H9 (cell line): ENCODE data around the gene TGFBR1. TPM values are rescaled to one million over a fixed set of nuclear protein-coding genes. Genes with fewer than 3 reads are reported as not detected.

ENCODE experiments used
- DNase-seq: peaks from one replicate; pipeline ENCODE4 v3.0.0-alpha.2; 2017
- H2AFZ ChIP-seq: one replicate; pipeline ENCODE4 v1.6.1; 2013; ENCODE audit warnings: mild to moderate bottlenecking, low read length, control low read depth, moderate library complexity
- H2AK5ac ChIP-seq: 2 replicates; pipeline ENCODE4 v1.6.1; 2013; ENCODE audit warnings: low read length, control low read depth, mixed read lengths; ENCODE audit not compliant: insufficient read length
- H2BK120ac ChIP-seq: one replicate; pipeline ENCODE4 v1.6.1; 2013; ENCODE audit warnings: low read depth, mild to moderate bottlenecking, low read length, control low read depth, inconsistent platforms; ENCODE audit not compliant: poor library complexity, severe bottlenecking
- H2BK12ac ChIP-seq: 2 replicates; pipeline ENCODE4 v1.6.1; 2013; ENCODE audit warnings: low read length, control low read depth, mixed read lengths, low read depth; ENCODE audit not compliant: insufficient read length
- H2BK15ac ChIP-seq: 2 replicates; pipeline ENCODE4 v1.6.1; 2013; ENCODE audit warnings: low read depth, low read length, control low read depth
- H2BK20ac ChIP-seq: one replicate; pipeline ENCODE4 v1.6.1; 2013; ENCODE audit warnings: low read depth, mild to moderate bottlenecking, low read length, control low read depth, inconsistent platforms; ENCODE audit not compliant: poor library complexity, severe bottlenecking
- H2BK5ac ChIP-seq: 2 replicates; pipeline ENCODE4 v1.6.1; 2013; ENCODE audit warnings: low read length, control low read depth, mixed read lengths; ENCODE audit not compliant: insufficient read length
- H3K14ac ChIP-seq: 2 replicates; pipeline ENCODE4 v1.6.1; 2013; ENCODE audit warnings: low read length, control low read depth; ENCODE audit not compliant: insufficient read depth
- H3K18ac ChIP-seq: 2 replicates; pipeline ENCODE4 v1.6.1; 2013; ENCODE audit warnings: low read depth, mild to moderate bottlenecking, mixed read lengths, low read length, control low read depth; ENCODE audit not compliant: insufficient read length
- H3K23ac ChIP-seq: 2 replicates; pipeline ENCODE4 v1.6.1; 2013; ENCODE audit warnings: low read length, control low read depth, mixed read lengths, low read depth; ENCODE audit not compliant: insufficient read length
- H3K23me2 ChIP-seq: 2 replicates; pipeline ENCODE4 v1.6.1; 2013; ENCODE audit warnings: low read depth, mild to moderate bottlenecking, mixed read lengths, low read length, control low read depth; ENCODE audit not compliant: insufficient read length, poor library complexity, severe bottlenecking
- H3K27ac ChIP-seq: 2 replicates; pipeline ENCODE4 v1.5.1; 2013; ENCODE audit warnings: low read length, control low read depth, mixed read lengths, low read depth; ENCODE audit not compliant: insufficient read length
- H3K27me3 ChIP-seq: 2 replicates; pipeline ENCODE4 v1.6.1; 2013; ENCODE audit warnings: low read length, control low read depth, inconsistent platforms; ENCODE audit not compliant: insufficient read depth
- H3K4ac ChIP-seq: 2 replicates; pipeline ENCODE4 v1.6.1; 2013; ENCODE audit warnings: low read depth, mild to moderate bottlenecking, control low read depth, inconsistent platforms, low read length, moderate library complexity
- H3K4me1 ChIP-seq: 2 replicates; pipeline ENCODE4 v1.6.1; 2013; ENCODE audit warnings: low read length, control low read depth, inconsistent platforms; ENCODE audit not compliant: insufficient read depth
- H3K4me2 ChIP-seq: 2 replicates; pipeline ENCODE4 v1.6.1; 2013; ENCODE audit warnings: low read length, control low read depth, mixed read lengths; ENCODE audit not compliant: insufficient read length, insufficient read depth
- H3K56ac ChIP-seq: 2 replicates; pipeline ENCODE4 v1.6.1; 2013; ENCODE audit warnings: low read depth, mild to moderate bottlenecking, mixed read lengths, low read length, control low read depth; ENCODE audit not compliant: insufficient read length
- H3K79me1 ChIP-seq: 2 replicates; pipeline ENCODE4 v1.6.1; 2013; ENCODE audit warnings: low read depth, mild to moderate bottlenecking, moderate library complexity, low read length, control low read depth, inconsistent platforms; ENCODE audit not compliant: insufficient read depth, poor library complexity, severe bottlenecking
- H3K79me2 ChIP-seq: 2 replicates; pipeline ENCODE4 v1.6.1; 2013; ENCODE audit warnings: low read length, control low read depth, inconsistent platforms; ENCODE audit not compliant: insufficient read depth
- H3K9ac ChIP-seq: 2 replicates; pipeline ENCODE4 v1.6.1; 2013; ENCODE audit warnings: low read length, control low read depth, mixed read lengths; ENCODE audit not compliant: insufficient read length; ENCODE audit errors: extremely low read depth
- H3K9me3 ChIP-seq: one replicate; pipeline ENCODE4 v1.6.1; 2013; ENCODE audit warnings: low read depth, low read length, inconsistent platforms; ENCODE audit not compliant: control insufficient read depth
- H3T11ph ChIP-seq: one replicate; pipeline ENCODE4 v1.6.1; 2013; ENCODE audit warnings: mild to moderate bottlenecking, low read length, control low read depth, inconsistent platforms
- H4K20me1 ChIP-seq: one replicate; pipeline ENCODE4 v1.6.1; 2013; ENCODE audit not compliant: control insufficient read depth, insufficient read length, insufficient read depth
- H4K5ac ChIP-seq: 2 replicates; pipeline ENCODE4 v1.6.1; 2013; ENCODE audit warnings: low read depth, mild to moderate bottlenecking, mixed read lengths, low read length, control low read depth; ENCODE audit not compliant: insufficient read length
- H4K8ac ChIP-seq: replicated peaks from 2 replicates; pipeline ENCODE4 v1.6.1; 2013; ENCODE audit warnings: low read length, control low read depth, mixed read lengths, low read depth; ENCODE audit not compliant: insufficient read length
- H4K91ac ChIP-seq: 2 replicates; pipeline ENCODE4 v1.6.1; 2013; ENCODE audit warnings: low read depth, mild to moderate bottlenecking, moderate library complexity, mixed read lengths, low read length, control low read depth; ENCODE audit not compliant: insufficient read length
- H3K27ac Mint-ChIP-seq, 3 experiments: 2 replicates in 2 of 3; 3 replicates in 1 of 3; pipeline ENCODE4 v1.8.0; 2020 to 2021; ENCODE audit warnings: mixed read lengths in 3 of 3, mild to moderate bottlenecking in 1 of 3, moderate library complexity in 1 of 3
- H3K27me3 Mint-ChIP-seq: 2 replicates; pipeline ENCODE4 v1.8.0; 2021; ENCODE audit warnings: low read depth, mild to moderate bottlenecking, moderate library complexity, mixed read lengths
- H3K36me3 Mint-ChIP-seq, 3 experiments: 2 replicates in 2 of 3; 3 replicates in 1 of 3; pipeline ENCODE4 v1.8.0; 2020 to 2021; ENCODE audit warnings: low read depth in 3 of 3, mixed read lengths in 3 of 3; ENCODE audit not compliant: insufficient read depth in 1 of 3
- H3K4me1 Mint-ChIP-seq, 2 experiments: 2 replicates each; pipeline ENCODE4 v1.8.0; 2020; ENCODE audit warnings: mixed read lengths in 2 of 2
- H3K4me3 Mint-ChIP-seq, 2 experiments: 2 replicates in 1 of 2; 3 replicates in 1 of 2; pipeline ENCODE4 v1.8.0; 2020 to 2021; ENCODE audit warnings: mild to moderate bottlenecking in 2 of 2, mixed read lengths in 2 of 2, moderate library complexity in 1 of 2
- H3K9me3 Mint-ChIP-seq, 2 experiments: 2 replicates in 1 of 2; 3 replicates in 1 of 2; pipeline ENCODE4 v1.8.0; 2020; ENCODE audit warnings: mild to moderate bottlenecking in 2 of 2, mixed read lengths in 2 of 2, moderate library complexity in 1 of 2
- CTCF ChIP-seq: fragments of 200-600 bp; sonication (generic); conservative IDR thresholded peaks from 3 replicates; pipeline ENCODE4 v1.8.0; 2021; ENCODE audit warnings: antibody characterized with exemption, mild to moderate bottlenecking
- WGBS: extraction: QIAGEN DNeasy Blood & Tissue Kit; methylation state at CpG from one replicate; pipeline ENCODE4 v1.1.7; 2013; ENCODE audit warnings: missing lambda C conversion rate, low lambda C conversion rate, mixed read lengths; ENCODE audit not compliant: insufficient read length; ENCODE audit errors: extremely low coverage; 5-methylcytosine and 5-hydroxymethylcytosine counted together
- total RNA-seq: library from RNA; stranded (reverse); gene quantifications from 2 replicates; pipeline ENCODE4 v1.2.1, GENCODE V29; 2021

TGFBR1 gene
- total RNA-seq, 1 experiment from 2014 or later: 59.3 TPM

- no peak overlapping the region for H3K18ac ChIP-seq
- H3K36me3 Mint-ChIP-seq: no peaks in the 10 kb centered on the region
- H2AFZ ChIP-seq: no peak overlapping the region
- H2BK12ac ChIP-seq: no peak overlapping the region
- H3K4me1 ChIP-seq: no peaks in the 10 kb centered on the region; the same call in 1 of the 2 replicates
- no peak overlapping the region for H4K8ac ChIP-seq
- no peak overlapping the region for H3K4me3 Mint-ChIP-seq
- no peak overlapping the region for H4K5ac ChIP-seq
- H3K79me2 ChIP-seq: no peaks in the 10 kb centered on the region
- H2BK5ac ChIP-seq: no peak overlapping the region
- no CpG with 5 or more reads among the region's 8 CpGs for WGBS
- no peaks in the 10 kb centered on the region; a peak in 1 of 5 replicates for H3K9me3 Mint-ChIP-seq
- H3K23ac ChIP-seq: no peak overlapping the region
- no peak overlapping the region for H3K27ac ChIP-seq
- no peak overlapping the region for H3K56ac ChIP-seq
- no peak for DNase-seq
- no peak overlapping the region for H2BK120ac ChIP-seq
- H3K4ac ChIP-seq: no peak overlapping the region
- no peak overlapping the region for H3K4me2 ChIP-seq
- no peak overlapping the region for H3K14ac ChIP-seq
- peaks cover 38 to 40% of the 10 kb centered on the region in 2 experiments for H3K4me1 Mint-ChIP-seq
- no peak overlapping the region for H2BK20ac ChIP-seq
- TF ChIP-seq CTCF: no peak
- H3K27ac Mint-ChIP-seq: peak overlapping the region in 1 of 3 experiments; percentile 37; a peak in 2 of 7 replicates
- no peak overlapping the region for H2AK5ac ChIP-seq
- H3K23me2 ChIP-seq: no peaks in the 10 kb centered on the region
- no peaks in the 10 kb centered on the region for H3K79me1 ChIP-seq
- peaks cover 2% of the 10 kb centered on the region; the same call in 1 of the 2 replicates for H3K27me3 Mint-ChIP-seq
- no peak overlapping the region for H4K91ac ChIP-seq
- no peaks in the 10 kb centered on the region for H4K20me1 ChIP-seq
- H3K27me3 ChIP-seq: no peaks in the 10 kb centered on the region
- H3T11ph ChIP-seq: no peak overlapping the region
- H3K9ac ChIP-seq: no peak overlapping the region
- no peak overlapping the region for H2BK15ac ChIP-seq
- no peaks in the 10 kb centered on the region for H3K9me3 ChIP-seq
Measured at GRCh38 chr9:99177576-99178366, 72.9 kb downstream of the TGFBR1 start.
